Progenitor cell of endocrine pancreas (in vitro differentiated cells): ENCODE data around the gene NTPCR. TPM values are rescaled to one million over a fixed set of nuclear protein-coding genes. Genes with fewer than 3 reads are reported as not detected.

Experiments
- DNase-seq: peaks from one replicate; pipeline ENCODE4 v3.0.0; 2021; ENCODE audit warnings: low spot score; ENCODE audit not compliant: unreplicated experiment
- H3K27ac Mint-ChIP-seq: 2 replicates; pipeline ENCODE4 v1.8.0; 2021; ENCODE audit warnings: mild to moderate bottlenecking, moderate library complexity, mixed read lengths
- H3K27me3 Mint-ChIP-seq: 2 replicates; pipeline ENCODE4 v1.8.0; 2021; ENCODE audit warnings: mixed read lengths
- H3K36me3 Mint-ChIP-seq: 2 replicates; pipeline ENCODE4 v1.8.0; 2022; ENCODE audit warnings: mixed read lengths; ENCODE audit not compliant: insufficient read depth
- H3K4me1 Mint-ChIP-seq: 2 replicates; pipeline ENCODE4 v1.8.0; 2021; ENCODE audit warnings: low read depth, mixed read lengths
- H3K4me3 Mint-ChIP-seq: 2 replicates; pipeline ENCODE4 v1.8.0; 2021; ENCODE audit warnings: low read depth, mild to moderate bottlenecking, moderate library complexity, mixed read lengths
- H3K9me3 Mint-ChIP-seq: 2 replicates; pipeline ENCODE4 v1.8.0; 2021; ENCODE audit warnings: low read depth, mixed read lengths
- CTCF ChIP-seq: fragments of 200-600 bp; sonication (generic); IDR thresholded peaks from one replicate; pipeline ENCODE4 v1.5.0; 2021; ENCODE audit warnings: antibody characterized with exemption, mild to moderate bottlenecking; ENCODE audit not compliant: unreplicated experiment
- total RNA-seq: library from RNA; stranded (reverse); gene quantifications from 2 replicates; pipeline ENCODE4 v1.2.1, GENCODE V29; 2021

The NTPCR gene
- total RNA-seq, 1 donor from 2014 or later = 59.0 TPM

GRCh38 chr1:232965912-232966217 lies 15.5 kb downstream of the NTPCR start:
- no peaks in the 10 kb centered on the region for H3K27me3 Mint-ChIP-seq
- TF ChIP-seq CTCF = no peak
- no peak overlapping the region for H3K4me3 Mint-ChIP-seq
- peaks cover 17% of the 10 kb centered on the region for H3K36me3 Mint-ChIP-seq
- peaks cover 16% of the 10 kb centered on the region for H3K4me1 Mint-ChIP-seq
- no peak overlapping the region for H3K27ac Mint-ChIP-seq
- no peaks in the 10 kb centered on the region for H3K9me3 Mint-ChIP-seq
- no peak for DNase-seq

DNA sequence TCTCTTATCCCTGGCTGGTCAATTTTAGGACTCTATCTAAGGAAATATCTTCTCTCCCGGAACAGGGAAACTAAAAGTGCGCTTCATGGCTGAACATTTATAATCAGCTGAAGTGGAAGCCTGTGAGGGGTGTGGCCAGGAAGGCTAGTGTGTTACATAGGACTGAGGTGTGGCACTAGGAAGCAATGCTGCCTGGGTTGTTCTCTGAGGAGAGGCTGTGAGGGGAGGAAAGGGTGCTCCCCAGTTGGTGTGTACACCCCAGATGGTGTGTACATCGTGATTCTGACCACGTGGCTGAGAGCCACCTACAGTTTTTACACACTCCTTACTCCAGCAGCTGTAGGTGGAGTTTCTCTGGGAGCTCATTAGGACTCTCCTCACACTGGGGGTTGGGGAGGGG lies 16.3 kb downstream of the NTPCR start:
- Mint-ChIP-seq H3K4me3 (no peak overlapping the region), H3K4me1 (peaks cover 16% of the 10 kb centered on the region), H3K36me3 (peaks cover 25% of the 10 kb centered on the region), H3K27ac (no peak overlapping the region), H3K9me3 (peaks cover 3% of the 10 kb centered on the region), H3K27me3 (no peaks in the 10 kb centered on the region)
- no peak for DNase-seq
- TF ChIP-seq CTCF = no peak

- peaks cover 5% of the 10 kb centered on the region for H3K4me1 Mint-ChIP-seq
- H3K27ac Mint-ChIP-seq = no peak overlapping the region
- H3K9me3 Mint-ChIP-seq = peaks cover 17% of the 10 kb centered on the region
- H3K4me3 Mint-ChIP-seq = no peak overlapping the region
- DNase-seq = no peak
- peaks cover 37% of the 10 kb centered on the region for H3K36me3 Mint-ChIP-seq
- no peaks in the 10 kb centered on the region for H3K27me3 Mint-ChIP-seq
- TF ChIP-seq CTCF = no peak
Measured at GRCh38 chr1:232968391-232968790, 18.0 kb downstream of the NTPCR start.

DNA sequence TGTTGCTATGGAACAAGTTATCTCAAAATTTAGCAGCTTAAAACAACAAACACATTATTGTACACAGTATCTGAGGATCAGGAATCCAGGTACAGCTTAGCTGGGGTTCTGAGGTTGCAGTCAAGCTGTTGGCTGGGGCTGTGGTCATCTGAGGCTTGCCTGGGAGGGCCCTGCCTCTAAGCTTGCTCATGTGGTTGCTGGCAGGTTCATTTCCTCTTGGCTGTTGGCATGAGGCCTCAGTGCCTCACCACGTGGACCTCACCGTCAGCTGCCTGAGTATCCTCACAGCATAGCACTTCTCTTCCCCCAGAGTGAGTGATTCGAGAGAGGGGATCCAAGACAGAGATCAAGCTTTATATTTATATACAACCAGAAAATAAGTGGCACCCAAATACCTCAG lies 18.6 kb downstream of the NTPCR start:
- peaks cover 3% of the 10 kb centered on the region for H3K4me1 Mint-ChIP-seq
- TF ChIP-seq CTCF = no peak

DNA sequence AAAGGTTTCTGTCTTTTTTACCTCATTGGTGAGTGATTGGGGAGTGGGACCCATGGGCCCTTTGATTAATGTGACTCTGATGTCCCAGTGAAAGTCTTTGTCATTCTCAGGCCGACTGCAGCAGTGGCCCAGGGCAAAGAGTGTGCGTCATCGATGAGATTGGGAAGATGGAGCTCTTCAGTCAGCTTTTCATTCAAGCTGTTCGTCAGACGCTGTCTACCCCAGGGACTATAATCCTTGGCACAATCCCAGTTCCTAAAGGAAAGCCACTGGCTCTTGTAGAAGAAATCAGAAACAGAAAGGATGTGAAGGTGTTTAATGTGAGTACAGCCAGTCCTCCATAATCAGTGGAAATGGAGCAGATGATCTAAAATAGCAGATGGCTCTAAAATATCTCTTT lies 19.4 kb downstream of the NTPCR start:
- DNase-seq = no peak
- H3K4me1 Mint-ChIP-seq = peaks cover 3% of the 10 kb centered on the region
- H3K36me3 Mint-ChIP-seq = peaks cover 51% of the 10 kb centered on the region
- H3K27me3 Mint-ChIP-seq = no peaks in the 10 kb centered on the region
- peaks cover 27% of the 10 kb centered on the region for H3K9me3 Mint-ChIP-seq
- H3K27ac Mint-ChIP-seq = no peak overlapping the region
- no peak for TF ChIP-seq CTCF
- H3K4me3 Mint-ChIP-seq = no peak overlapping the region

More for the DNA sequence above, 18.6 kb downstream of the NTPCR start:
- DNase-seq = no peak
- Mint-ChIP-seq H3K4me3 (no peak overlapping the region), H3K36me3 (peaks cover 43% of the 10 kb centered on the region), H3K27ac (no peak overlapping the region), H3K27me3 (no peaks in the 10 kb centered on the region), H3K9me3 (peaks cover 23% of the 10 kb centered on the region)
